Fibroblast of skin of back (primary cell): ENCODE data around the gene CAPNS1.
"Not testable (repeated sequence)": the region's sequence is repeated elsewhere in the genome, so short reads cannot be mapped to it uniquely, and the experiment has no call there.

Experiments
- DNase-seq: peaks from one replicate; pipeline ENCODE4 v3.0.0-alpha.2; 2013

Gene CAPNS1

DNA sequence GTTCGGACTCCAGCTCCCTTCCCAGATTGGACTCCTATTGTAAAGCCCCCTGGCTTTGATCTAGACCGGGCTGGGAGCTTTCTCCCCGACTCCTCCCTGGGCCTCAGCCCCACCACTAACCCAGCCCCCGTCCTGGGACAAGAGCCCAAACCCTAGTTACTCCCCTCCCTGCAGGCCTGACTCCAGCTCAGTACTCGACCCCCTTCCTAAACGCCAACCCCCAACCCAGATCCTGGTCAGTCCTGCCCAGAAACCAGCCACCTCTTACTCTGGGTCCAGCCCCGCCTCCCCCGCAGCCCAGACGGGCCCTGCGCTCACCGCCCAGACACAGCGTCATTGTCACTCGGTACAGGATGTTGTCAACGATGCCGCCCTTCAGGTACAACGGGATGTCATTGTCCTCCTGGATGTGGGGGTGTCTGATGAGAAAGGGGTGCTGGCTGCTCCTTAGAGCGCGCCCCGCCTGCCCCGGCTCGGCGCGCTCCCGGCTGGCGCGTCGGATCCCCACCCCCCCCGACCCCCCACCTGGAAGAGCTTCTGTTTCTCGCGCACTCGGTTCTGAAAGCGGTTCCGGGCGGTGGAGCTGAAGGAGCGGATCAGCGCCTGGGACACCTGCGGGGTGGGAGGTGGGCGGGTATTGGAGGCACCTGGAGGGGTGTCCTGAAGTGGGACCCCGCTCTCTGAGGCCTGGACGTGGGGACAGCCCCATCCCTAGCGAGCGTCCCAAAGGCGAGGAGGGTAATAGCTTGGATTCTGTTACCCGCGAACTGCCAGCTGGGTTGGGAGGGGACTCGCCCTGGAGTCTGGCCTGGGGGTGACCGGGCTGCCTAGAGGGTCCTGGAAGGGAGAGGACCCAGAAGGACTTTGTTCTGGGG is 11.5 kb downstream of the CAPNS1 start:
- no peak for DNase-seq

DNA sequence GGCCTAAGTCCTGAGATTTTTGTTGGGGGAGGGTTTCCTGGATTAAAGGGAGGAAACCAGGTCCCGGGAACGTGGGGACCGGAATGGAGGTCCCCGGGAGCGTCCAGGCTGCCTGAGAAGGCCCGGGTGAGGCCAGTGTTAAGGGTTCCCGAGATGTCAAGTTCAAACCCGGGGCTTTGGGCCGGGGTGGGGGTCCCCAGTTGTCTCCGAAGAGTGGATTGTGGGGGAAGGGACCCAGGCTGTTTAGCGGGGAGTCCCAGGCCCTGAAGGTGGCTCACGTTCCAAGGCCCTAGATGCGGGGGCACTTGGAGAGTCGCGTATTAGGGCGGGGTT is 12.1 kb downstream of the CAPNS1 start:
- no peak for DNase-seq

GRCh38 chr19:36152352-36153091 is 12.7 kb downstream of the CAPNS1 start, which contains the start of gene COX7A1:
Gene COX7A1 (minus strand): TSS chr19:36152447. CDS start chr19:36152407, 40 bp downstream.
- DNase-seq, result peak; percentile 33

- no peak for DNase-seq
Measured at GRCh38 chr19:36153126-36153525, 13.3 kb downstream of the CAPNS1 start.

GRCh38 chr19:36160821-36161596 is 21.1 kb downstream of the CAPNS1 start:
- DNase-seq, result no peak

DNA sequence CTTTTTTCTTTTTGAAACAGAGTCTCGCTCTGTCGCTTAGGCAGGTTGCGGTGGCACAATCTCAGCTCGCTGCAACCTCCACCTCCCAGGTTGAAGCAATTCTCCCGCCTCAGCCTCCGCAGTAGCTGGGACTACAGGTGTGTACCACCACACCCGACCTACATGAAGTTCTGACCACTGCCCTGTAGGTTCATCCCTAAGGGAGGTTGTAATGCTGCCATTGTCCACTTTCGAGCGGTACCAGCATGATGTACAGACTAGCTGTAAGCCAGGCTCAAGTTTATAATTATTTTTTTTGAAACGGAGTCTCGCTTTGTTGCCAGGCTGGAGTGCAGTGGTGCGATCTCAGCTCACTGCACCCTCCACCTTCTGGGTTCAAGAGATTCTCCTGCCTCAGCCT is 23.9 kb downstream of the CAPNS1 start:
- DNase-seq, result no peak

DNA sequence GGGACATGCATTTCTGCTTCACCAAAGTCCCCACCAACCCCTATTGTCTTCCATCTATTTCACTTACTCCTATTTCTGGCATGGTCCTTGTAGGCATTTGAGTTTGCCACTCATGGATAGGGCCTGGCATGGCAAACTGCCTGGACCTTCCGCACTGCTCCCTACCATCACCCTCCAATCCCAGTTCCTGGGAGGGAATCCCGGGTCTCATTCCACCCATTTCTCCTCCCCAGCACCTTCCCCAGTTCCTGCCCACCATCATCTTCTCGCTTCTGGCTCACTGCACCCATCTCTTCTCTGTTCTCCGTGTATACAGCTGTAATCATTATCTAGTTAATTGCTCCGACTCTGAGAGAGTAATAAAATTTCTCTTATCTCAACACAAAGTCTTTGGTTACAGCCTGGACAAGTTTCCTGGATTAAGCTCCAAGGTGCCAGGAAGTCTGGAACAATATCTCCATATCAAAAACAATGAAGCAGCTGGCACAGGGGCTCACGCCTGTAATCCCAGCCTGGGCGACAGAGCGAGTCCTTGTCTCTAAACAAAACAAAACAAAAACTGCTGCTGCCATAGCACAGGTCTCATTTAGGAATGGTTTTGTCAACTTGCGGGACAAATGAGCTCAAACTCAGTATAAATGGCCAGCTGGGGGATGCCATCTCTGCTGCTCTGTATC is 29.4 kb downstream of the CAPNS1 start:
- no peak for DNase-seq

GRCh38 chr19:36172852-36173251 is 33.0 kb downstream of the CAPNS1 start:
- no peak for DNase-seq

DNA sequence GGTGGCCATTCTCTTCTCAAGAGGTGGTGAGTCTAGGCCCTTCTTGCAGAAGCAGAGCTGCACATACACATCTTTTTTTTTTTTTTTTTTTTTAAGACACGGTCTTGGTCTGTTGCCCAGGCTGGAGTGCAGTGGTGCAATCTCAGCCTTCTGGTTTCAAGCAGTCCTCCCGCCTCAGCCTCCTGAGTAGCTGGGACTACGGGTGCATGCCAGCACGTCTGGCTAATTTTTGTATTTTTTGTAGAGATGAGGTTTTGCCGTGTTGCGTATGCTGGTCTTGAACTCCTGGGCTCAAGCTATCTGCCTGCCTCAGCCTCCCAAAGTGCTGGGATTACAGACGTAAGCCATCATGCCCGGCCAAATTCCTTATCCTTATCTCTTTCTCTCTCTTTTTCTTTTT is 34.0 kb downstream of the CAPNS1 start:
- not testable (repeated sequence) for DNase-seq

DNA sequence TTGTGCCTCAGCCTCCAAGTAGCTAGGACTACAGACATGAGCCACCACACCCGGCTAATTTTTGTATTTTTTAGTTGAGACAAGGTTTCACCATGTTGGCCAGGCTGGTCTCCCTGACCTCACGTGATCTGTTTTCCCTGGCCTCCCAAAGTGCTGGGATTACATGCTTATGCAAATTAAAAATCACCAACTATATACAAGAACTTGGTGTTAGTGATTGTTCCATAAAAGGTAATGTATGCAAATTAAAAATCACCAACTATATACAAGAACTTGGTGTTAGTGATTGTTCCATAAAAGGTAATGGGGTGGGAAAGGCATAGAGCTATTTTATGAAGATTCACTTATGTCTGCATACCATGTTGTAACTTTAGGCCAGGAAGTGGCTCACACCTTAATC is 39.2 kb downstream of the CAPNS1 start:
- DNase-seq, result not testable (repeated sequence)

GRCh38 chr19:36182612-36183244 is 42.9 kb downstream of the CAPNS1 start:
- peak; percentile 98 for DNase-seq

DNA sequence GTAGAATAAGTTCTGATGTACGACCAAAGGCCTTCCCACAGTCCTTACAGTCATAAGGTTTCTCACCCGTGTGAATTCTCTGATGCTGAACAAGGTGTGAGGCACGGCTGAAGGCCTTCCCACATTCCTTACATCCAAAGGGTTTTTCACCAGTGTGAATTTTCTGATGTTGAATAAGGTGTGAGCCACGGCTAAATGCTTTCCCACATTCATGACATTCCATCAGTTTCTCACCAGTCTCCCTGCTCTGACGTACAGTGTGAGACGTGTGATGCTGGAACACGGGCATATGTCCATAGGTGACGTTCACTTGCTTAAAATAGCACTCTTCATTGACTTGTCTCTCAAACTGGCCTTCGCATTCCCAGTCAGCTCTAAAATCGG is 43.4 kb downstream of the CAPNS1 start:
- DNase-seq, result no peak

GRCh38 chr19:36186722-36187121 is 46.9 kb downstream of the CAPNS1 start:
- not testable (repeated sequence) for DNase-seq

GRCh38 chr19:36196249-36196648 is 56.4 kb downstream of the CAPNS1 start:
- peak; percentile 14 for DNase-seq

DNA sequence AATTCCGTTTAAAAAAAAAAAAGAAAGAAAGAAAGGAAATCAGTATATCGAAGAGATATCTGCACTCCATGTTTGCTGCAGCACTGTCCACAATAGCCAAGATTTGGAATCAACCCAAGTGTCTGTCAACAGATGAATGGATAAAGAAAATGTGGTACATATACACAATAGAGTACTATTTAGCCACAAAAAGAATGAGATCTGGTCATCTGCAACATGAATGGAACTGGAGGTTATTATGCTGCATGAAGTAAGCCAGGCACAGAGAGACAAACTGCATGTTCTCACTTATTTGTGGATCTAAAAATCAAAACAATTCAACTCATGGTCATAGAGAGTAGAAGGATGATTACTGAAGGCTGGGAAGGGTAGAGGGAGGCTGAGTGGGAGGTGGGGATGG is 58.3 kb downstream of the CAPNS1 start:
- DNase-seq, result no peak
